ENCODE data around the gene ARFGAP3.

GRCh38 chr22:42876041-42876440 lies 19.0 kb upstream of the ARFGAP3 start:
- no peak for TF ChIP-seq CTCF (IDR thresholded peaks at IDR 0.05)
- TF ChIP-seq POLR2AphosphoS5 (IDR thresholded peaks at IDR 0.05; ENCODE audit: low read depth, low read length): no peak
- no peak for TF ChIP-seq REST (IDR thresholded peaks at IDR 0.05; ENCODE audit: insufficient read depth in 1 of 2, low read depth in 2 of 2, low read length in 1 of 2)
- TF ChIP-seq TCF7L2 (IDR thresholded peaks at IDR 0.05; ENCODE audit: low read depth, low read length): no peak
